RWPE2 (cell line): ENCODE results near the gene N4BP2.

ENCODE experiments used
- ATAC-seq: fragments of 200-7000 bp; cut with Tn5 transposase; 3 replicates; pipeline ENCODE4 v1.9.1; 2021; ENCODE audit warnings: low read depth
- DNase-seq: peaks from one replicate; pipeline ENCODE4 v3.0.0-alpha.2; 2020; ENCODE audit warnings: low spot score
- H3K27ac ChIP-seq: fragments of 450-650 bp; 2 replicates; pipeline ENCODE4 v1.5.1; 2017; ENCODE audit warnings: mild to moderate bottlenecking; ENCODE audit not compliant: poor library complexity, severe bottlenecking
- H3K27me3 ChIP-seq: fragments of 250-450 bp; sonication (Bioruptor Pico); 2 replicates; pipeline ENCODE4 v1.5.1; 2021; ENCODE audit warnings: mild to moderate bottlenecking, moderate library complexity; ENCODE audit not compliant: insufficient read depth, poor library complexity, severe bottlenecking
- H3K36me3 ChIP-seq: fragments of 250-450 bp; sonication (Bioruptor Pico); 2 replicates; pipeline ENCODE4 v1.5.1; 2020; ENCODE audit warnings: low read depth, mild to moderate bottlenecking, moderate library complexity
- H3K4me1 ChIP-seq: fragments of 250-450 bp; sonication (Bioruptor Pico); 2 replicates; pipeline ENCODE4 v1.5.1; 2021; ENCODE audit warnings: mild to moderate bottlenecking, moderate library complexity; ENCODE audit not compliant: insufficient read depth, poor library complexity, severe bottlenecking
- H3K4me3 ChIP-seq: fragments of 250-450 bp; sonication (Bioruptor Pico); 2 replicates; pipeline ENCODE4 v1.5.1; 2021; ENCODE audit warnings: mild to moderate bottlenecking, moderate library complexity; ENCODE audit not compliant: severe bottlenecking
- H3K9me3 ChIP-seq: fragments of 250-450 bp; sonication (Bioruptor Pico); 2 replicates; pipeline ENCODE4 v1.5.1; 2021; ENCODE audit warnings: mild to moderate bottlenecking, moderate library complexity; ENCODE audit not compliant: severe bottlenecking
- CTCF ChIP-seq: fragments of 450-650 bp; IDR thresholded peaks from one replicate; pipeline ENCODE4 v1.5.1; 2017; ENCODE audit warnings: mild to moderate bottlenecking, moderate library complexity; ENCODE audit not compliant: poor library complexity, severe bottlenecking

N4BP2 gene

GRCh38 chr4:40053161-40053560 lies 3.5 kb upstream of the N4BP2 start:
- no peak for TF ChIP-seq CTCF
- ATAC-seq (no peak), DNase-seq (no peak)
- H3K36me3 ChIP-seq = no peaks in the 10 kb centered on the region
- no peaks in the 10 kb centered on the region for H3K27me3 ChIP-seq
- no peak overlapping the region for H3K27ac ChIP-seq
- no peaks in the 10 kb centered on the region for H3K9me3 ChIP-seq
- H3K4me1 ChIP-seq = peaks cover 6% of the 10 kb centered on the region
- no peak overlapping the region for H3K4me3 ChIP-seq

- no peaks in the 10 kb centered on the region for H3K9me3 ChIP-seq
- H3K27me3 ChIP-seq = no peaks in the 10 kb centered on the region
- DNase-seq = no peak
- H3K36me3 ChIP-seq = no peaks in the 10 kb centered on the region
- peak overlapping the region; percentile 95 for H3K27ac ChIP-seq
- H3K4me1 ChIP-seq = peaks cover 6% of the 10 kb centered on the region
- TF ChIP-seq CTCF = no peak
- no peak for ATAC-seq
- peak overlapping the region; percentile 80 for H3K4me3 ChIP-seq
These were observed 1.2 kb upstream of the N4BP2 start for GRCh38 chr4:40055511-40055862.

GRCh38 chr4:40055863-40056715 lies 561 bp upstream of the N4BP2 start:
- peaks cover 6% of the 10 kb centered on the region for H3K4me1 ChIP-seq
- peak overlapping the region; percentile 80 for H3K4me3 ChIP-seq
- no peaks in the 10 kb centered on the region for H3K27me3 ChIP-seq
- H3K36me3 ChIP-seq = no peaks in the 10 kb centered on the region
- TF ChIP-seq CTCF = no peak
- DNase-seq (peak; percentile 64), ATAC-seq (peak; percentile 15)
- no peaks in the 10 kb centered on the region for H3K9me3 ChIP-seq
- H3K27ac ChIP-seq = peak overlapping the region; percentile 95

- ATAC-seq (peak; percentile 86), DNase-seq (peak; percentile 85)
- Histone ChIP-seq H3K27ac (peak overlapping the region; percentile 95), H3K4me3 (peak overlapping the region; percentile 80), H3K27me3 (no peaks in the 10 kb centered on the region), H3K4me1 (peaks cover 6% of the 10 kb centered on the region), H3K36me3 (no peaks in the 10 kb centered on the region), H3K9me3 (no peaks in the 10 kb centered on the region)
- TF ChIP-seq CTCF = no peak
These were observed 989 bp downstream of the N4BP2 start for GRCh38 chr4:40057586-40058091.

GRCh38 chr4:40058121-40058520 lies 1.5 kb downstream of the N4BP2 start:
- no peak for DNase-seq
- no peaks in the 10 kb centered on the region for H3K36me3 ChIP-seq
- H3K9me3 ChIP-seq = no peaks in the 10 kb centered on the region
- peak overlapping the region; percentile 95 for H3K27ac ChIP-seq
- TF ChIP-seq CTCF = no peak
- peaks cover 6% of the 10 kb centered on the region for H3K4me1 ChIP-seq
- ATAC-seq = no peak
- H3K27me3 ChIP-seq = no peaks in the 10 kb centered on the region
- H3K4me3 ChIP-seq = peak overlapping the region; percentile 80
